Activated T-cell treated with anti-CD3 and anti-CD28 coated beads, Interleukin-2, amount 50 U/mL, for 24 hours (primary cell): ENCODE data around the gene HDGFL2.

ENCODE experiments used
- DNase-seq: peaks from one replicate; pipeline ENCODE4 v3.0.0-alpha.2; 2020
- H3K27ac Mint-ChIP-seq: 2 replicates; pipeline ENCODE4 v1.8.0; 2020; ENCODE audit warnings: mild to moderate bottlenecking, mixed read lengths
- H3K27me3 Mint-ChIP-seq: 2 replicates; pipeline ENCODE4 v1.8.0; 2020; ENCODE audit warnings: mixed read lengths
- H3K36me3 Mint-ChIP-seq: 2 replicates; pipeline ENCODE4 v1.8.0; 2020; ENCODE audit warnings: low read depth, mixed read lengths
- H3K4me1 Mint-ChIP-seq: 2 replicates; pipeline ENCODE4 v1.8.0; 2020; ENCODE audit warnings: low read depth, mixed read lengths
- H3K4me3 Mint-ChIP-seq: 2 replicates; pipeline ENCODE4 v1.8.0; 2020; ENCODE audit warnings: mild to moderate bottlenecking, moderate library complexity, mixed read lengths
- H3K9me3 Mint-ChIP-seq: 2 replicates; pipeline ENCODE4 v1.8.0; 2020; ENCODE audit warnings: mixed read lengths

Gene HDGFL2

GRCh38 chr19:4473763-4474513, 1.8 kb downstream of the HDGFL2 start:
- H3K27me3 Mint-ChIP-seq = no peaks in the 10 kb centered on the region
- H3K27ac Mint-ChIP-seq = peak overlapping the region; percentile 53
- H3K36me3 Mint-ChIP-seq = peaks cover 28% of the 10 kb centered on the region
- no peaks in the 10 kb centered on the region for H3K9me3 Mint-ChIP-seq
- H3K4me3 Mint-ChIP-seq = no peak overlapping the region
- no peak for DNase-seq
- H3K4me1 Mint-ChIP-seq = peaks cover 20% of the 10 kb centered on the region

- H3K27ac Mint-ChIP-seq = peak overlapping the region; percentile 53
- peak; percentile 42 for DNase-seq
- peaks cover 28% of the 10 kb centered on the region for H3K36me3 Mint-ChIP-seq
Measured at GRCh38 chr19:4474514-4475022, 2.5 kb downstream of the HDGFL2 start.

GRCh38 chr19:4477034-4477801, 5.1 kb downstream of the HDGFL2 start:
- peaks cover 39% of the 10 kb centered on the region for H3K36me3 Mint-ChIP-seq
- no peaks in the 10 kb centered on the region for H3K9me3 Mint-ChIP-seq
- DNase-seq = no peak
- H3K4me3 Mint-ChIP-seq = no peak overlapping the region
- H3K27me3 Mint-ChIP-seq = no peaks in the 10 kb centered on the region
- H3K27ac Mint-ChIP-seq = no peak overlapping the region
- H3K4me1 Mint-ChIP-seq = peaks cover 15% of the 10 kb centered on the region

More at GRCh38 chr19:4474514-4475022, 2.5 kb downstream of the HDGFL2 start:
- Mint-ChIP-seq H3K27me3 (no peaks in the 10 kb centered on the region), H3K9me3 (no peaks in the 10 kb centered on the region), H3K4me1 (peaks cover 20% of the 10 kb centered on the region), H3K4me3 (no peak overlapping the region)

GRCh38 chr19:4482721-4483364, 10.7 kb downstream of the HDGFL2 start:
- Mint-ChIP-seq H3K36me3 (peaks cover 47% of the 10 kb centered on the region), H3K4me3 (no peak overlapping the region), H3K27me3 (no peaks in the 10 kb centered on the region), H3K27ac (no peak overlapping the region), H3K4me1 (no peaks in the 10 kb centered on the region), H3K9me3 (no peaks in the 10 kb centered on the region)
- no peak for DNase-seq

- Mint-ChIP-seq H3K4me3 (no peak overlapping the region), H3K27me3 (no peaks in the 10 kb centered on the region), H3K27ac (no peak overlapping the region), H3K36me3 (peaks cover 48% of the 10 kb centered on the region), H3K4me1 (no peaks in the 10 kb centered on the region), H3K9me3 (no peaks in the 10 kb centered on the region)
- DNase-seq = no peak
Measured at GRCh38 chr19:4483385-4483784, 11.3 kb downstream of the HDGFL2 start.

DNA sequence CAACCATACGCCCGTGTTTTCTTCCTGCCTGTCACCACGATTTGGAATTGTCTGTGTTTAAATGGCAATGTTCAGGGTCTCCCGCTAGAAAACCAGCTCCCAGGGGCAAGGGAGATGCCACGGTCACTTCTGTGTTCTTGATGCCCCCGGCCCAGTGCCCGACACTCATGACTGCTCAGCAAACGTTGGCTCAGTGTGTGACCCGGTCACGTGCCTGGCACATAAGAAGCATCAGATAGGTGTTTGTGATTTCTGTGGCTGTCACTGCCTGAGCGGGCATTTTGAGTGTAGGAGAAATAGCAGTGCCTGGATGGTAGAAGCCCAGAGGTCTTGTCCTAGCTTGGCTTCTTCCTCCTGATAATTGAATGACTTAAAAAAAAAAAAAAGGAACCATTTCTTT, 15.5 kb downstream of the HDGFL2 start:
- Mint-ChIP-seq H3K4me3 (no peak overlapping the region), H3K9me3 (no peaks in the 10 kb centered on the region), H3K4me1 (no peaks in the 10 kb centered on the region), H3K36me3 (peaks cover 59% of the 10 kb centered on the region), H3K27me3 (no peaks in the 10 kb centered on the region), H3K27ac (no peak overlapping the region)
- DNase-seq = no peak

DNA sequence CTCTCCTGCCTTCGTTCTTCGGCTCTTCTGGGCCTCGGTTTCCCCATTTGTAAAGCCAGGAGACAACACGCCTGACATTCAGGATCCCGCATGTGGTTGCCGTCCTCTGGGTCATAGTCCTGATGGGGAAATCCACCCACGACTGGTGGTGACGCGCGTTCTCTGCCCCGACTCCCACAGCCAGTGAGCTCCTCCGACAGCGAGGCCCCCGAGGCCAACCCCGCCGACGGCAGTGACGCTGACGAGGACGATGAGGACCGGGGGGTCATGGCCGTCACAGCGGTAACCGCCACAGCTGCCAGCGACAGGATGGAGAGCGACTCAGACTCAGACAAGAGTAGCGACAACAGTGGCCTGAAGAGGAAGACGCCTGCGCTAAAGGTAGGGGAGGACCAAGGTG, 16.4 kb downstream of the HDGFL2 start:
- Mint-ChIP-seq H3K36me3 (peaks cover 50% of the 10 kb centered on the region), H3K27me3 (no peaks in the 10 kb centered on the region), H3K4me1 (no peaks in the 10 kb centered on the region), H3K9me3 (no peaks in the 10 kb centered on the region), H3K27ac (no peak overlapping the region), H3K4me3 (no peak overlapping the region)
- DNase-seq = no peak

DNA sequence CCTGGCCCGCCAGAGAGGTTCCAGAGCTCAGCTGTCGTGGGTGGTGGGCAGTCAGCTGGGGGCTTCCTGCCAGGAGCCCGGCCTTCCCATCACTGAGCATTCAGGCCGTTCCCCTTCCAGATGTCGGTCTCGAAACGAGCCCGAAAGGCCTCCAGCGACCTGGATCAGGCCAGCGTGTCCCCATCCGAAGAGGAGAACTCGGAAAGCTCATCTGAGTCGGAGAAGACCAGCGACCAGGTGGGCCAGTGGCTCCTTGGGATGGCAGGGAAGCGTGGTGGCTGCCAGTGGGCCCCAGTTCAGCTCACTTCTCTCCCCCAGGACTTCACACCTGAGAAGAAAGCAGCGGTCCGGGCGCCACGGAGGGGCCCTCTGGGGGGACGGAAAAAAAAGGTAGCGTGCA, 19.3 kb downstream of the HDGFL2 start:
- no peak overlapping the region for H3K4me3 Mint-ChIP-seq

GRCh38 chr19:4492337-4493103, 20.4 kb downstream of the HDGFL2 start:
- Mint-ChIP-seq H3K4me1 (no peaks in the 10 kb centered on the region), H3K9me3 (no peaks in the 10 kb centered on the region), H3K27me3 (no peaks in the 10 kb centered on the region), H3K27ac (no peak overlapping the region), H3K4me3 (no peak overlapping the region), H3K36me3 (peaks cover 50% of the 10 kb centered on the region)
- no peak for DNase-seq

More for the DNA sequence above, 19.3 kb downstream of the HDGFL2 start:
- Mint-ChIP-seq H3K4me1 (no peaks in the 10 kb centered on the region), H3K27me3 (no peaks in the 10 kb centered on the region), H3K36me3 (peaks cover 55% of the 10 kb centered on the region), H3K27ac (no peak overlapping the region), H3K9me3 (no peaks in the 10 kb centered on the region)
- no peak for DNase-seq

- H3K4me1 Mint-ChIP-seq = no peaks in the 10 kb centered on the region
- no peak overlapping the region for H3K4me3 Mint-ChIP-seq
- no peak for DNase-seq
- no peak overlapping the region for H3K27ac Mint-ChIP-seq
- H3K27me3 Mint-ChIP-seq = no peaks in the 10 kb centered on the region
- H3K36me3 Mint-ChIP-seq = peaks cover 53% of the 10 kb centered on the region
- H3K9me3 Mint-ChIP-seq = no peaks in the 10 kb centered on the region
Measured at GRCh38 chr19:4493104-4493928, 21.2 kb downstream of the HDGFL2 start.

DNA sequence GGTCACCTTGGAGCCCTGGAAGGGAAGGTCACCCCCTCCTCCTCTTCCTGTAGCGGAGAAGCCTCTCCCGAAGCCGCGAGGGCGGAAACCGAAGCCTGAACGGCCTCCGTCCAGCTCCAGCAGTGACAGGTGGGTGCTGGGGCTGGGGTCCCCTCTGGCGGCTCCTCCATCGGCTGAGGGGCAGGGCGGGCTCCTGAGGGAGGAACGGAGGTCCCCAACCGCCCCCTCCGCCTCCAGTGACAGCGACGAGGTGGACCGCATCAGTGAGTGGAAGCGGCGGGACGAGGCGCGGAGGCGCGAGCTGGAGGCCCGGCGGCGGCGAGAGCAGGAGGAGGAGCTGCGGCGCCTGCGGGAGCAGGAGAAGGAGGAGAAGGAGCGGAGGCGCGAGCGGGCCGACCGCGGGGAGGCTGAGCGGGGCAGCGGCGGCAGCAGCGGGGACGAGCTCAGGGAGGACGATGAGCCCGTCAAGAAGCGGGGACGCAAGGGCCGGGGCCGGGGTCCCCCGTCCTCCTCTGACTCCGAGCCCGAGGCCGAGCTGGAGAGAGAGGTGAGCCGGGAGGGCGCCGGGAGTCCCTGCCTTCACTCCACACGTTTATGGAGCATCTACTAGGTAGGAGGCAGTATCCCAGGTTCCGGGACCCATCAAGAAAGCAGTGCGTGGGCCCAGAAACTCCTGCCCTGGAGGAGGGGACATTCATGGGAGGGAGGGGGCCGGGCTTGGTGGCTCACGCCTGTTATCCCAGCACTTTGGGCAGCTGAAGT, 22.0 kb downstream of the HDGFL2 start:
- Mint-ChIP-seq H3K4me3 (no peak overlapping the region), H3K27me3 (no peaks in the 10 kb centered on the region), H3K9me3 (no peaks in the 10 kb centered on the region), H3K36me3 (peaks cover 53% of the 10 kb centered on the region), H3K4me1 (no peaks in the 10 kb centered on the region), H3K27ac (no peak overlapping the region)
- DNase-seq = no peak

- DNase-seq = no peak
- H3K27ac Mint-ChIP-seq = no peak overlapping the region
- H3K4me3 Mint-ChIP-seq = no peak overlapping the region
- no peaks in the 10 kb centered on the region for H3K27me3 Mint-ChIP-seq
- H3K4me1 Mint-ChIP-seq = no peaks in the 10 kb centered on the region
- H3K9me3 Mint-ChIP-seq = no peaks in the 10 kb centered on the region
- H3K36me3 Mint-ChIP-seq = peaks cover 53% of the 10 kb centered on the region
Measured at GRCh38 chr19:4494691-4495064, 22.6 kb downstream of the HDGFL2 start.

DNA sequence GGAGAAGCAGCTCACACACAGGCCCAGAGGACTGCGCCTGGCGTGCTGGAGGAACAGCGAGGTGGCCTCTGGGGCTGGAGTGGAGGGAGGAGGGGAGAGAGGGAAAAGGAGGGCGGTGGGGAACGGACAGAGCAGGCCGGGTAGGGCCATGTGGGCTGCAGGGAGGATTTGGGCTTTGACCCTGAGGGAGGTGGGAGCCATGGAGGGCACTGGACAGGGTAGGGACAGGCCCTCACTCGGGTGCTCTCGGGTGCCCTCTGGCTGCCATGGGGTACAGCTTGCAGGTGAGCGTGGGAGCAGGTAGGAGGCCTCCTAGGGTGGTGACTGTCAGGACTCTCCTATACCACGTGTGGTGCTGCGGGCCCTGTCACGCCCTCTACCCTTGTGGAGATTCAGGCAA, 23.4 kb downstream of the HDGFL2 start:
- H3K4me3 Mint-ChIP-seq = no peak overlapping the region
- no peak overlapping the region for H3K27ac Mint-ChIP-seq
- no peaks in the 10 kb centered on the region for H3K27me3 Mint-ChIP-seq
- H3K9me3 Mint-ChIP-seq = no peaks in the 10 kb centered on the region
- H3K36me3 Mint-ChIP-seq = peaks cover 52% of the 10 kb centered on the region
- no peaks in the 10 kb centered on the region for H3K4me1 Mint-ChIP-seq
- no peak for DNase-seq
